H1 (cell line): ENCODE results near the gene GPR176. TPM values are rescaled to one million over a fixed set of nuclear protein-coding genes. Genes with fewer than 3 reads are reported as not detected.

ENCODE experiments used
- CTCF ChIA-PET: fragments of 300-600 bp; sonication (Branson Sonifier 250); formaldehyde crosslinking; loops from one replicate; lab custom pipeline; 2021; ENCODE audit not compliant: partially characterized antibody; lab: Charles Lee
- POLR2A ChIA-PET: fragments of 300-600 bp; sonication (Branson Sonifier 250); formaldehyde crosslinking; loops from one replicate; lab custom pipeline; 2021; ENCODE audit warnings: inconsistent platforms; ENCODE audit not compliant: partially characterized antibody; lab: Charles Lee
- DNase-seq, 2 experiments: peaks; one replicate each; pipeline versions ENCODE4 v3.0.0 to v3.0.0-alpha.2; 2010 to 2022; ENCODE audit warnings: low spot score in 2 of 2, low read depth in 1 of 2, mixed read lengths in 1 of 2
- FAIRE-seq: peaks from 2 replicates; lab custom pipeline; 2011; peaks lifted over from hg19 to GRCh38; lab: Jason Lieb, UNC
- H2AFZ ChIP-seq: 2 replicates; pipeline ENCODE4 v1.8.1; 2012; ENCODE audit warnings: low read length, inconsistent platforms
- H2AK5ac ChIP-seq: 2 replicates; pipeline ENCODE4 v1.6.1; 2013; ENCODE audit warnings: low read depth, low read length
- H2BK120ac ChIP-seq: replicated peaks from 2 replicates; pipeline ENCODE3; 2013; ENCODE audit warnings: low read depth, low read length, inconsistent platforms
- H2BK12ac ChIP-seq: 2 replicates; pipeline ENCODE4 v1.6.1; 2013; ENCODE audit warnings: low read depth, low read length
- H2BK15ac ChIP-seq: 2 replicates; pipeline ENCODE4 v1.6.1; 2013; ENCODE audit warnings: low read length
- H2BK20ac ChIP-seq: 2 replicates; pipeline ENCODE4 v1.6.1; 2013; ENCODE audit warnings: low read length
- H2BK5ac ChIP-seq: 2 replicates; pipeline ENCODE4 v1.6.1; 2013; ENCODE audit warnings: low read depth, low read length
- H3K14ac ChIP-seq: 2 replicates; pipeline ENCODE4 v1.6.1; 2013; ENCODE audit warnings: inconsistent platforms; ENCODE audit not compliant: insufficient read length
- H3K18ac ChIP-seq: 2 replicates; pipeline ENCODE4 v1.6.1; 2013; ENCODE audit warnings: low read length; ENCODE audit errors: extremely low read depth
- H3K23ac ChIP-seq: 2 replicates; pipeline ENCODE4 v1.6.1; 2013; ENCODE audit warnings: inconsistent platforms; ENCODE audit not compliant: insufficient read length
- H3K23me2 ChIP-seq: 2 replicates; pipeline ENCODE4 v1.6.1; 2013; ENCODE audit warnings: low read depth, low read length
- H3K27ac ChIP-seq: 2 replicates; pipeline ENCODE4 v1.6.1; 2011; ENCODE audit warnings: low read depth, low read length, inconsistent platforms
- H3K27me3 ChIP-seq, 4 experiments: replicated peaks in 1 of 4; 1 replicate in 1 of 4; 2 replicates in 3 of 4; pipeline versions ENCODE4 v1.6.1 to v1.8.1; 2011 to 2013; ENCODE audit warnings: low read length in 3 of 4, mild to moderate bottlenecking in 3 of 4, inconsistent platforms in 2 of 4, mixed read lengths in 2 of 4, moderate library complexity in 1 of 4; ENCODE audit not compliant: control insufficient read depth in 3 of 4, insufficient read depth in 3 of 4; ENCODE audit errors: extremely low read depth in 1 of 4
- H3K36me3 ChIP-seq, 4 experiments: 2 replicates each; pipeline versions ENCODE4 v1.6.1 to v1.8.1; 2011 to 2013; ENCODE audit warnings: mild to moderate bottlenecking in 4 of 4, low read length in 3 of 4, moderate library complexity in 2 of 4, control low read depth in 1 of 4, inconsistent platforms in 1 of 4; ENCODE audit not compliant: insufficient read depth in 4 of 4, control insufficient read depth in 2 of 4
- H3K4ac ChIP-seq: replicated peaks from 2 replicates; pipeline ENCODE3; 2013; ENCODE audit warnings: low read length, low read depth, mixed read lengths, inconsistent platforms; ENCODE audit not compliant: insufficient read length
- H3K4me1 ChIP-seq, 4 experiments: replicated peaks in 1 of 4; 1 replicate in 1 of 4; 2 replicates in 3 of 4; pipeline versions ENCODE4 v1.6.1 to v1.8.1; 2011 to 2013; ENCODE audit warnings: low read length in 3 of 4, inconsistent platforms in 2 of 4, mixed read lengths in 1 of 4; ENCODE audit not compliant: insufficient read depth in 4 of 4, control insufficient read depth in 3 of 4
- H3K4me2 ChIP-seq, 2 experiments: 2 replicates each; pipeline versions ENCODE4 v1.6.1 to v1.8.1; 2011 to 2013; ENCODE audit warnings: low read depth in 2 of 2, low read length in 2 of 2, control low read depth in 1 of 2, inconsistent platforms in 1 of 2, mild to moderate bottlenecking in 1 of 2; ENCODE audit not compliant: insufficient read depth in 1 of 2
- H3K4me3 ChIP-seq, 4 experiments: fragments of 200-600, 300-600 bp in 1 of 4; sonication (generic), shearing (Covaris generic), sonication (Bioruptor Twin) in 1 of 4; 2 replicates each; pipeline versions ENCODE4 v1.5.1 to v1.8.1; 2011 to 2016; ENCODE audit warnings: low read length in 4 of 4, low read depth in 3 of 4, control low read depth in 2 of 4, inconsistent platforms in 2 of 4, mild to moderate bottlenecking in 2 of 4, mixed read lengths in 1 of 4, moderate library complexity in 1 of 4; ENCODE audit not compliant: insufficient read depth in 2 of 4; ENCODE audit errors: extremely low read depth in 1 of 4
- H3K56ac ChIP-seq: replicated peaks from 2 replicates; pipeline ENCODE3; 2013; ENCODE audit warnings: low read depth, mild to moderate bottlenecking, mixed read lengths, low read length, inconsistent platforms; ENCODE audit not compliant: insufficient read length
- H3K79me1 ChIP-seq: 2 replicates; pipeline ENCODE4 v1.6.1; 2013; ENCODE audit warnings: low read depth, low read length, control low read depth
- H3K79me2 ChIP-seq, 2 experiments: 2 replicates each; pipeline versions ENCODE4 v1.6.1 to v1.8.1; 2012 to 2013; ENCODE audit warnings: low read length in 2 of 2, mild to moderate bottlenecking in 2 of 2, inconsistent platforms in 1 of 2; ENCODE audit not compliant: insufficient read depth in 2 of 2, control insufficient read depth in 1 of 2
- H3K9ac ChIP-seq, 4 experiments: replicated peaks in 1 of 4; 1 replicate in 1 of 4; 2 replicates in 3 of 4; pipeline versions ENCODE4 v1.6.1 to v1.8.1; 2011 to 2013; ENCODE audit warnings: low read depth in 3 of 4, low read length in 3 of 4, control low read depth in 2 of 4, mild to moderate bottlenecking in 2 of 4, moderate library complexity in 2 of 4, inconsistent platforms in 1 of 4; ENCODE audit errors: extremely low read depth in 1 of 4
- H3K9me3 ChIP-seq, 2 experiments: 2 replicates each; pipeline versions ENCODE4 v1.6.1 to v1.8.1; 2012 to 2013; ENCODE audit warnings: mild to moderate bottlenecking in 2 of 2, moderate library complexity in 2 of 2, control low read depth in 1 of 2, inconsistent platforms in 1 of 2, low read depth in 1 of 2, low read length in 1 of 2, mixed read lengths in 1 of 2; ENCODE audit not compliant: insufficient read depth in 2 of 2
- H4K20me1 ChIP-seq, 2 experiments: replicated peaks in 1 of 2; 2 replicates each; pipeline versions ENCODE3 to v1.8.1; 2011 to 2013; ENCODE audit warnings: inconsistent platforms in 2 of 2, low read length in 2 of 2, mild to moderate bottlenecking in 1 of 2; ENCODE audit not compliant: insufficient read depth in 2 of 2, control insufficient read depth in 1 of 2
- H4K5ac ChIP-seq: 2 replicates; pipeline ENCODE4 v1.6.1; 2013; ENCODE audit warnings: low read length, low read depth, mixed read lengths, inconsistent platforms; ENCODE audit not compliant: insufficient read length
- H4K8ac ChIP-seq: 2 replicates; pipeline ENCODE4 v1.8.0; 2013; ENCODE audit warnings: mild to moderate bottlenecking, moderate library complexity, low read length, inconsistent platforms; ENCODE audit not compliant: insufficient read depth; ENCODE audit errors: extremely low read depth
- H4K91ac ChIP-seq: replicated peaks from 2 replicates; pipeline ENCODE3; 2013; ENCODE audit warnings: low read length, mixed read lengths, inconsistent platforms; ENCODE audit not compliant: insufficient read length
- CEBPB ChIP-seq: IDR thresholded peaks from 2 replicates; pipeline ENCODE4 v1.6.1; 2012; ENCODE audit warnings: low read depth, low read length
- EP300 ChIP-seq, 2 experiments: IDR thresholded peaks; 1 replicate in 1 of 2; 2 replicates in 1 of 2; pipeline ENCODE4 v1.6.1; 2011 to 2012; ENCODE audit warnings: low read depth in 2 of 2, low read length in 2 of 2, mild to moderate bottlenecking in 2 of 2, borderline replicate concordance in 1 of 2, inconsistent platforms in 1 of 2, moderate library complexity in 1 of 2
- POLR2A ChIP-seq, 2 experiments: IDR thresholded peaks; 1 replicate in 1 of 2; 2 replicates in 1 of 2; pipeline ENCODE4 v1.6.1; 2011; ENCODE audit warnings: low read depth in 2 of 2, low read length in 2 of 2, mild to moderate bottlenecking in 2 of 2; ENCODE audit errors: control extremely low read depth in 1 of 2
- TAF7 ChIP-seq: optimal IDR thresholded peaks from 2 replicates; pipeline ENCODE3; 2011; ENCODE audit warnings: low read depth, mild to moderate bottlenecking, inconsistent platforms, low read length, moderate library complexity, borderline replicate concordance
- WGBS, 2 experiments: shearing (Covaris generic) in 1 of 2; methylation state at CpG; one replicate each; pipeline versions ENCODE4 v1.1.6 to v1.1.7; 2013 to 2015; ENCODE audit warnings: low lambda C conversion rate in 2 of 2, mixed read lengths in 2 of 2, inconsistent platforms in 1 of 2, low coverage in 1 of 2, missing lambda C conversion rate in 1 of 2; ENCODE audit not compliant: insufficient replicate concordance in 2 of 2, insufficient coverage in 1 of 2, insufficient read length in 1 of 2; ENCODE audit errors: extremely low coverage in 1 of 2, missing lambda C conversion rate in 1 of 2; 5-methylcytosine and 5-hydroxymethylcytosine counted together
- polyA plus RNA-seq, 7 experiments: library from polyadenylated mRNA; depleted of rRNA in 3 of 7; stranded (reverse) in 5 of 7; unstranded in 2 of 7; fragments of >200 nt in 5 of 7; fragments of 200-250 nt in 2 of 7; gene quantifications; 1 replicate in 5 of 7; 2 replicates in 1 of 7; 4 replicates in 1 of 7; pipeline versions ENCODE4 v1.2.1 to v1.2.3, GENCODE V29; 2011 to 2013; ENCODE audit warnings: missing spikeins in 2 of 7, mixed read lengths in 2 of 7
- total RNA-seq: library from RNA; stranded (reverse); fragmentation: NEBNext Ultra II Directional; extraction: Animal tissue kit (Norgen Biotek cat#: 25700); gene quantifications from 2 replicates; pipeline ENCODE4 v1.2.1, GENCODE V29; 2021

The GPR176 gene
- total and polyA plus RNA-seq, 2 of the 8 experiments (the other 6 are each of a cell fraction or from before 2014, with no cell fraction given), result 190 to 281 TPM

GRCh38 chr15:39793923-39794322, 126.1 kb downstream of the GPR176 start:
- H4K20me1 ChIP-seq, result no peaks in the 10 kb centered on the region
- 91% methylated on average over 4 of the region's 4 CpGs; no CpG with 5 or more reads in 1 of the 2 experiments for WGBS, 2 experiments
- no peak overlapping the region for H2BK120ac ChIP-seq
- H3K23ac ChIP-seq, result no peak overlapping the region
- no peaks in the 10 kb centered on the region for H3K9me3 ChIP-seq
- DNase-seq (no peak), FAIRE-seq (no peak)
- H3K9ac ChIP-seq, result no peak overlapping the region
- H3K4ac ChIP-seq, result no peak overlapping the region
- peaks cover 0 to 4% (median under 1%) of the 10 kb centered on the region in 4 experiments; a peak in 4 of 7 replicates for H3K4me1 ChIP-seq
- ChIA-PET CTCF (interaction anchor here (0.9 to 1.2 kb wide), 4 partner anchors 81 to 183 kb away, joined by 3 to 4 read pairs (median 3); no protein-coding TSS in a partner anchor), POLR2A (interaction anchor here (0.7 to 1.8 kb wide), 3 partner anchors 11 to 57 kb away, joined by 3 to 8 read pairs (median 4); partner anchors contain the start of gene FSIP1)
- no peak overlapping the region for H3K27ac ChIP-seq
- no peak overlapping the region for H2BK12ac ChIP-seq
- H3K4me2 ChIP-seq, result no peak overlapping the region
- no peak overlapping the region for H2AFZ ChIP-seq
- H4K91ac ChIP-seq, result no peak overlapping the region
- no peak overlapping the region for H3K14ac ChIP-seq
- no peak overlapping the region for H2BK5ac ChIP-seq
- H3K79me2 ChIP-seq, result no peaks in the 10 kb centered on the region
- no peak overlapping the region for H3K56ac ChIP-seq
- H3K27me3 ChIP-seq, result no peaks in the 10 kb centered on the region
- H4K8ac ChIP-seq, result no peak overlapping the region
- H3K18ac ChIP-seq, result no peak overlapping the region
- H2BK15ac ChIP-seq, result no peak overlapping the region
- H2AK5ac ChIP-seq, result no peak overlapping the region
- no peaks in the 10 kb centered on the region for H3K79me1 ChIP-seq
- no peak overlapping the region for H4K5ac ChIP-seq
- no peak for TF ChIP-seq TAF7
- TF ChIP-seq EP300 (IDR thresholded peaks at IDR 0.05; ENCODE audit: borderline replicate concordance in 1 of 2, low read depth in 2 of 2, low read length in 2 of 2), result no peak
- TF ChIP-seq CEBPB, result peak; percentile 40; the same call in 1 of the 2 replicates
- TF ChIP-seq POLR2A (IDR thresholded peaks at IDR 0.05; ENCODE audit: control extremely low read depth in 1 of 2, low read depth in 2 of 2, low read length in 2 of 2), result peak in 1 of 2 experiments; percentile 35; a peak in 1 of 3 replicates
- no peaks in the 10 kb centered on the region; the same call in 1 of the 2 replicates for H3K23me2 ChIP-seq
- H3K36me3 ChIP-seq, result peaks cover 0 to 6% (median 0%) of the 10 kb centered on the region in 4 experiments; a peak in 1 of 8 replicates
- no peak overlapping the region; the same call in 1 of the 2 replicates for H2BK20ac ChIP-seq
- H3K4me3 ChIP-seq, result no peak overlapping the region
